ENCODE results near the gene ADAMTS9. TPM values are rescaled to one million over a fixed set of nuclear protein-coding genes. Genes with fewer than 3 reads are reported as not detected.

ADAMTS9 gene
- total and polyA plus RNA-seq, 2 donors (not counting 1 experiment from before 2014, with no cell fraction given) = not detected

GRCh38 chr3:64718976-64719375 lies 31.2 kb upstream of the ADAMTS9 start:
- Histone ChIP-seq H2AFZ (ENCODE audit: insufficient read depth, low read depth, low read length, poor library complexity, severe bottlenecking) (no peak overlapping the region), H3K27ac (ENCODE audit: low read length in 2 of 2) (no peak overlapping the region), H3K4me3 (ENCODE audit: control extremely low read depth in 1 of 5, extremely low read depth in 1 of 5, insufficient read depth in 1 of 5, low read depth in 2 of 5, low read length in 4 of 5) (no peak overlapping the region), H3K9me3 (ENCODE audit: control extremely low read depth in 1 of 3, control insufficient read depth in 2 of 3, insufficient read depth in 1 of 3, low read length in 2 of 3) (no peaks in the 10 kb centered on the region), H3K4me2 (replicated peaks; ENCODE audit: low read depth, low read length, poor library complexity, severe bottlenecking) (no peak overlapping the region), H4K20me1 (ENCODE audit: control insufficient read depth, insufficient read depth, low read length, poor library complexity, severe bottlenecking) (no peaks in the 10 kb centered on the region), H3K4me1 (ENCODE audit: control insufficient read depth in 2 of 2, insufficient read depth in 2 of 2, low read length in 2 of 2) (no peaks in the 10 kb centered on the region), H3K36me3 (replicated peaks in 1 of 2; ENCODE audit: control extremely low read depth in 1 of 2, control insufficient read depth in 1 of 2, extremely low read depth in 1 of 2, insufficient read depth in 2 of 2, low read length in 1 of 2) (no peaks in the 10 kb centered on the region), H3K9ac (ENCODE audit: low read length) (no peak overlapping the region), H3K27me3 (replicated peaks in 1 of 4; ENCODE audit: control extremely low read depth in 1 of 4, control insufficient read depth in 3 of 4, insufficient read depth in 4 of 4, low read length in 3 of 4) (no peaks in the 10 kb centered on the region), H3K79me2 (ENCODE audit: control insufficient read depth, insufficient read depth, low read length) (no peaks in the 10 kb centered on the region)
- no CpG with 5 or more reads among the region's 4 CpGs for WGBS (ENCODE audit: insufficient coverage)
- Mint-ChIP-seq H3K27ac (no peak overlapping the region), H3K27me3 (no peaks in the 10 kb centered on the region), H3K4me1 (no peaks in the 10 kb centered on the region), H3K4me3 (no peak overlapping the region), H3K9me3 (ENCODE audit: insufficient read depth) (peaks cover 2% of the 10 kb centered on the region)
- intact Hi-C loops (cut with micrococcal nuclease) = no loop called here
- TF ChIP-seq CTCF (IDR thresholded peaks at IDR 0.05) (no peak), EZH2 (IDR thresholded peaks at IDR 0.05; ENCODE audit: borderline replicate concordance, insufficient read depth, low read depth, low read length, poor library complexity, severe bottlenecking) (no peak)
- DNase-seq = no peak
- ATAC-seq (ENCODE audit: low read depth) = no peak
- POLR2A ChIA-PET = no interaction called here
- CTCF ChIA-PET = no interaction called here

- H4K20me1 ChIP-seq (ENCODE audit: control insufficient read depth, insufficient read depth, low read length, poor library complexity, severe bottlenecking) = no peaks in the 10 kb centered on the region
- H3K4me1 ChIP-seq (ENCODE audit: control insufficient read depth in 2 of 2, insufficient read depth in 2 of 2, low read length in 2 of 2) = no peaks in the 10 kb centered on the region
- no peak overlapping the region for H3K4me2 ChIP-seq (replicated peaks; ENCODE audit: low read depth, low read length, poor library complexity, severe bottlenecking)
- no peak overlapping the region for H3K4me3 ChIP-seq (ENCODE audit: control extremely low read depth in 1 of 5, extremely low read depth in 1 of 5, insufficient read depth in 1 of 5, low read depth in 2 of 5, low read length in 4 of 5)
- intact Hi-C loops (cut with micrococcal nuclease) = no loop called here
- no peak overlapping the region for H3K4me3 Mint-ChIP-seq
- no peaks in the 10 kb centered on the region for H3K27me3 ChIP-seq (replicated peaks in 1 of 4; ENCODE audit: control extremely low read depth in 1 of 4, control insufficient read depth in 3 of 4, insufficient read depth in 4 of 4, low read length in 3 of 4)
- no peaks in the 10 kb centered on the region for H3K36me3 ChIP-seq (replicated peaks in 1 of 2; ENCODE audit: control extremely low read depth in 1 of 2, control insufficient read depth in 1 of 2, extremely low read depth in 1 of 2, insufficient read depth in 2 of 2, low read length in 1 of 2)
- DNase-seq (no peak), ATAC-seq (ENCODE audit: low read depth) (no peak)
- WGBS (ENCODE audit: insufficient coverage) = 70% methylated on average over 4 of the region's 5 CpGs
- ChIA-PET POLR2A (no interaction called here), CTCF (no interaction called here)
- H3K9ac ChIP-seq (ENCODE audit: low read length) = no peak overlapping the region
- no peaks in the 10 kb centered on the region for H3K27me3 Mint-ChIP-seq
- H3K27ac ChIP-seq (ENCODE audit: low read length in 2 of 2) = no peak overlapping the region
- H3K4me1 Mint-ChIP-seq = no peaks in the 10 kb centered on the region
- peaks cover 2% of the 10 kb centered on the region for H3K9me3 Mint-ChIP-seq (ENCODE audit: insufficient read depth)
- TF ChIP-seq CTCF (IDR thresholded peaks at IDR 0.05) (no peak), EZH2 (IDR thresholded peaks at IDR 0.05; ENCODE audit: borderline replicate concordance, insufficient read depth, low read depth, low read length, poor library complexity, severe bottlenecking) (no peak)
- H3K27ac Mint-ChIP-seq = no peak overlapping the region
- H3K79me2 ChIP-seq (ENCODE audit: control insufficient read depth, insufficient read depth, low read length) = no peaks in the 10 kb centered on the region
- H3K9me3 ChIP-seq (ENCODE audit: control extremely low read depth in 1 of 3, control insufficient read depth in 2 of 3, insufficient read depth in 1 of 3, low read length in 2 of 3) = no peaks in the 10 kb centered on the region
- H2AFZ ChIP-seq (ENCODE audit: insufficient read depth, low read depth, low read length, poor library complexity, severe bottlenecking) = no peak overlapping the region
Measured at GRCh38 chr3:64717872-64718613, 30.2 kb upstream of the ADAMTS9 start.

Data from B cell (primary cell).